OCI-LY3 (cell line): ENCODE data around the gene RRP1.

Source experiments
- EZH2phosphoT487 ChIP-seq: fragments of 200-600 bp; shearing (Covaris generic); IDR thresholded peaks from 2 replicates; pipeline ENCODE4 v1.6.1; 2018; ENCODE audit warnings: antibody characterized with exemption, mixed run types, low read depth
- TF ChIP-seq, protein P1 (sequence below): fragments of 200-600, 300-600 bp; sonication (generic); IDR thresholded peaks from 2 replicates; pipeline ENCODE4 v1.5.1; 2014; ENCODE audit warnings: antibody characterized with exemption, low read length, low read depth

DNA sequence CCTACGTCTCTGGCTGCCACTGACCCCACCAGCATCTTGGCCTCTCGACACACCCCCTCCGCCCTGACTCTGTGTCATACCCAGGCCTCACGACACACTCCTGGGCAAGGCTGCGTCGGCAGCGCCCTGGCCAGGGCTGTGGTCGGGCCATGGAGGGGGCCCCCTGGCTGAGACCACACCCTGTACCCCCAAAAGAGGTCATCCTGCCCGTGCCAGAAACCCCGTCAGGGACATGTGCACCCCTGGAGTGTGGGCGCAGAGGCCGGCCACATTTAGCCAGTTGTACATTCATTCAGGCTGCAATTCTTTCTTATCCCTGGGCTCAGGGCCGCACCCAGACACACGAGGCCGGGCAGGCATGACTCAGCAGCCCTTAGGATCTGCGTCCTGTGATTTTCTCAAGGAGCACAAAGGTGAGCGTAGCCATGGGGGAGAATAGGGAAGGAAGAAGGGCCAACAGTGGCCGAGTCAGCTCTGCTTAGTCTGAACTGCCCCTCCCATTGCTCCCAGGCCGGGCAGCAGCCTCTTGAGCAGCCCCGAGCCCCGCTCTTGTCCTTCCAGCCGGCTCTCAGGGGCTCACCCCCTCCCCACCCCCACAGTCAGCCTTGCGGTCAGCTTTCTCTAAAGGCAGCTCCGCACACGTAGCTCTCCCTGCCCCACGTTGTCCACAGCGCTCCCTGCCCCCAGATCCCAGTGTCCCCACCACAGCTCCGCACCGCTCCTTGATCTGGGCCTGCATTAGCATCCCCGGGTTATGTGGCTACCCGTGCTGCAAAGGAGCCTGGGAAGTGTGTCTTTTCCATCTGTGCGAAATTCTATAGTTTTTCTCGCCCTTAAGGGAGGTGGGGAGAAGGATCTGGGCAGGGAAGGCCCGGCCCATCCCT is 21.2 kb upstream of the RRP1 start:
- TF ChIP-seq, protein P1, sequence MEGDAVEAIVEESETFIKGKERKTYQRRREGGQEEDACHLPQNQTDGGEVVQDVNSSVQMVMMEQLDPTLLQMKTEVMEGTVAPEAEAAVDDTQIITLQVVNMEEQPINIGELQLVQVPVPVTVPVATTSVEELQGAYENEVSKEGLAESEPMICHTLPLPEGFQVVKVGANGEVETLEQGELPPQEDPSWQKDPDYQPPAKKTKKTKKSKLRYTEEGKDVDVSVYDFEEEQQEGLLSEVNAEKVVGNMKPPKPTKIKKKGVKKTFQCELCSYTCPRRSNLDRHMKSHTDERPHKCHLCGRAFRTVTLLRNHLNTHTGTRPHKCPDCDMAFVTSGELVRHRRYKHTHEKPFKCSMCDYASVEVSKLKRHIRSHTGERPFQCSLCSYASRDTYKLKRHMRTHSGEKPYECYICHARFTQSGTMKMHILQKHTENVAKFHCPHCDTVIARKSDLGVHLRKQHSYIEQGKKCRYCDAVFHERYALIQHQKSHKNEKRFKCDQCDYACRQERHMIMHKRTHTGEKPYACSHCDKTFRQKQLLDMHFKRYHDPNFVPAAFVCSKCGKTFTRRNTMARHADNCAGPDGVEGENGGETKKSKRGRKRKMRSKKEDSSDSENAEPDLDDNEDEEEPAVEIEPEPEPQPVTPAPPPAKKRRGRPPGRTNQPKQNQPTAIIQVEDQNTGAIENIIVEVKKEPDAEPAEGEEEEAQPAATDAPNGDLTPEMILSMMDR: no peak
- TF ChIP-seq EZH2phosphoT487: no peak
